Measurements from ENCODE around the gene RDH13. TPM values are rescaled to one million over a fixed set of nuclear protein-coding genes. Genes with fewer than 3 reads are reported as not detected.

RDH13 gene
- total and polyA plus RNA-seq, 9 donors, result 7.2 to 16.7 (median 12.0) TPM

DNA sequence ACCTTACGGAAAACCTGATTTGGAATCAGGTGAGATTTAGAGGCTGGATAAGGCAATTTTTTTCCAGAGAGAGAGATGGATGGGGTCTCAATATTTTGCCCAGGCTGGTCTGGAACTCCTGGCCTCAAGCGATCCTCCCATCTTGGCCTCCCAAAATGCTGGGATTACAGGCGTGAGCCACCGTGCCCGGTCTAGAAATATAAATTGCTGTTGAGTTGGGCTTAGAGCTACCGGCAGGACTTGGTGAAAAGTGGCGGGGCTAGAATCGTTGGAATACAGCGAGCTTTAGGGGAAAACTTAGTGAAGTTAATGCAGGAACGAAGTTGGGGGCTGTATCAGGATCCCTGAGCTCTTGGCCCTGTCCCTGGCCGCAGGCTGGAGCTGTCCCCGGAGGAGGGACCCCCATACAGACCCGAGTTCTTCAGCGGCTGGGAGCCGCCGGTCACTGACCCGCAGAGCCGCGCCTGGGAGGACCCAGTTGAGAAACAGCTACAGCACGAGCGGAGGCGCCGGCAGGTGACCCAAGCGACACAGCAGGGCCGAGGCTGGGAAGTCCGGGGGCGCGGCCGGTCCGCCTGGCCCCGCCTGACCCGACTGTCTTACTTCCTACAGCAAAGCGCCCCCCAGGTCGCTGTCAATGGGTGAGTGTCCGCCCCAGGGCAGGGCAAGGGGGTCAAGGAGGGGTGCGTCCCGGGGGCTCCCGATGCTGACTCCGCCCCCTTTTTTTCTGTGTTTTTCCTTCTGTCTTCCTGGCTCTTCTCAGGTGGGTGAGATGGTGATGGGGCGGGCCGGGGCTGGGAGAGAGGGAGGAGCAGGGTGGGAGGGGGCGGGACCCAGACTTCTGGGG, 20.3 kb upstream of the RDH13 start:
- Histone ChIP-seq H3K27ac (ENCODE audit: low read length) (no peak overlapping the region), H3K27me3 (ENCODE audit: control insufficient read depth, insufficient read depth, low read length) (peaks cover 94% of the 10 kb centered on the region), H3K4me1 (ENCODE audit: control insufficient read depth, insufficient read depth, low read length) (peaks cover 60% of the 10 kb centered on the region), H3K36me3 (ENCODE audit: control insufficient read depth, insufficient read depth, low read length) (no peaks in the 10 kb centered on the region), H3K9me3 (replicated peaks; ENCODE audit: control insufficient read depth, low read depth, low read length) (peaks cover 2% of the 10 kb centered on the region), H3K4me3 (ENCODE audit: low read length) (no peak overlapping the region)
- 17% methylated on average over 39 of the region's 42 CpGs for WGBS (ENCODE audit: insufficient coverage)
- DNase-seq, result no peak

DNA sequence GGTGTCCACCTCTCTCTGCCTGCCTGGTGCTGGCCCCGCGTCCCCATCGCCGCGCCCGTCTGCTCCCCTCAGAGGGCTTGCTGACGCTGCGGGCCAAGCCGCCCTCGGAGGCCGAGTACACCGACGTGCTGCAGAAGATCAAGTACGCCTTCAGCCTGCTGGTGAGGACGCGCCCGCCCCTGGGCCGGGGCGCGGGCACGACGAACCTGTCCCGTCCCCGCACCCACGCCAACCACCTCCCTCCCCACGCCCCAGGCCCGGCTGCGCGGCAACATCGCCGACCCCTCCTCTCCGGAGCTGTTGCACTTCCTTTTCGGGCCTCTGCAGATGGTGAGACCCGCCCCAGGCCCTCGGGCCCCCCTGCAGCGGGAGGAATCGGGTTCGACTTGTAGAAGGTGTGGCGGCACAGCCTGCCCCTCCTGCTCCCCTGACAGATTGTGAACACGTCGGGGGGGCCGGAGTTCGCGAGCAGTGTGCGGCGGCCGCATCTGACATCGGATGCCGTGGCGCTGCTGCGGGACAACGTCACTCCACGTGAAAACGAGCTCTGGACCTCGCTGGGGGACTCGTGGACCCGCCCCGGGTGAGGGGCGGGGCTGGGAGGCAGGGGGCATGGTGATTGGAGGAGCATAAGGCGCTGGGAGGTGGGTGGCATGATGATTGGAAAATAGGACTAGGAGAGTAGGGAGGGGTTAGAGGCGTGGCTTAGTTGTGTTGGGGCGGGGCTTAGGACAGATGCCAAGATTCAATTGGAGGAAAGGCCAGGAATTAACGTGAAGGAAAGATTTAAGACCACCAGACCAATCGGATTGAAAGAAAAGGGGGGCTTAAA, 19.3 kb upstream of the RDH13 start:
- peaks cover 88% of the 10 kb centered on the region for H3K27me3 ChIP-seq (ENCODE audit: control insufficient read depth, insufficient read depth, low read length)
- peaks cover 2% of the 10 kb centered on the region for H3K9me3 ChIP-seq (replicated peaks; ENCODE audit: control insufficient read depth, low read depth, low read length)
- peak; percentile 54 for DNase-seq
- peaks cover 50% of the 10 kb centered on the region for H3K4me1 ChIP-seq (ENCODE audit: control insufficient read depth, insufficient read depth, low read length)
- WGBS (ENCODE audit: insufficient coverage), result 2% methylated on average over 62 of the region's 64 CpGs
- H3K36me3 ChIP-seq (ENCODE audit: control insufficient read depth, insufficient read depth, low read length), result no peaks in the 10 kb centered on the region
- H3K27ac ChIP-seq (ENCODE audit: low read length), result no peak overlapping the region
- no peak overlapping the region for H3K4me3 ChIP-seq (ENCODE audit: low read length)

GRCh38 chr19:55081770-55082019, 18.7 kb upstream of the RDH13 start:
- Histone ChIP-seq H3K36me3 (ENCODE audit: control insufficient read depth, insufficient read depth, low read length) (no peaks in the 10 kb centered on the region), H3K4me3 (ENCODE audit: low read length) (peak overlapping the region; percentile 10), H3K27ac (ENCODE audit: low read length) (no peak overlapping the region), H3K4me1 (ENCODE audit: control insufficient read depth, insufficient read depth, low read length) (peaks cover 45% of the 10 kb centered on the region), H3K9me3 (replicated peaks; ENCODE audit: control insufficient read depth, low read depth, low read length) (peaks cover 2% of the 10 kb centered on the region), H3K27me3 (ENCODE audit: control insufficient read depth, insufficient read depth, low read length) (peaks cover 87% of the 10 kb centered on the region)
- DNase-seq, result no peak
- 1% methylated on average over 18 of the region's 22 CpGs for WGBS (ENCODE audit: insufficient coverage)

GRCh38 chr19:55080968-55081769, 18.2 kb upstream of the RDH13 start:
- H3K4me1 ChIP-seq (ENCODE audit: control insufficient read depth, insufficient read depth, low read length), result peaks cover 41% of the 10 kb centered on the region
- H3K4me3 ChIP-seq (ENCODE audit: low read length), result peak overlapping the region; percentile 34
- peak; percentile 64 for DNase-seq
- H3K27ac ChIP-seq (ENCODE audit: low read length), result no peak overlapping the region
- H3K27me3 ChIP-seq (ENCODE audit: control insufficient read depth, insufficient read depth, low read length), result peaks cover 86% of the 10 kb centered on the region
- H3K36me3 ChIP-seq (ENCODE audit: control insufficient read depth, insufficient read depth, low read length), result no peaks in the 10 kb centered on the region
- H3K9me3 ChIP-seq (replicated peaks; ENCODE audit: control insufficient read depth, low read depth, low read length), result peaks cover 2% of the 10 kb centered on the region
- 1% methylated on average over 55 of the region's 60 CpGs for WGBS (ENCODE audit: insufficient coverage)

DNA sequence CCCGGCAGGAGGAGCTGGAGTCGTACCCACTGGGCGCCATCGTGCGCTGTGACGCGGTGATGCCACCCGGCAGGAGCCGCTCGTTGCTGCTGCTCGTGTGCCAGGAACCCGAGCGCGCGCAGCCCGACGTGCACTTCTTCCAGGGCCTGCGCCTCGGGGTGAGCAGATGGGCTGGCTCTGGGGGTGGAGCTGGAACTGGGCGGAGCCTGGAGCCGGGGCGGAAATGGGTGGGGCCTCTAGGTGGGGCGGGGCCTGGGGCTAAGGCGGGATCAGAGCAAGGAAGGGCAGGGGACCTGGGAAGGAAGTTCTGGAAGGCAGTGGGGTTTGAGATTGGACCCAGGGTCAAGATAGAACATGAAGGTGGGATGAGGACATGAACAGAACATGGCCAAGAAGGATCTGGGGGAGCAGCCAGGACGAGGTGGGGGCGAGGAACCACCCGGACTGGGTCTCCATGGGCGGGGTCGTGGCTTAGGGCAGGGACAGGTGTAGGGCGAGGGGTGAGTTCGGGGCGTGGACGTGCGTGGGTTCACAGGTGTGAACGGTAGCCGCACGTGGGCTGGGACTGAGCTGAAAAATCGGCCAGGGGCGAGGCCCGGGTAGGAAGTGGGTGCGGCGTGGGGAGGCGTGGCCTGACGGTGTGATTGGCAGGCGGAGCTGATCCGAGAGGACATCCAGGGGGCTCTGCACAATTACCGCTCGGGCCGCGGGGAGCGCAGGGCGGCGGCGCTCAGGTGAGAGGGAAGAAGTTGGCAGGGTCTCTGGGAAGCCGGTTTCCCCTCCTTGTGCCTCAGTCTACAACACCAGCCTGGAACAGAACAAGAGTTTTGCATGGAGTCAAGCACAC, 17.4 kb upstream of the RDH13 start:
- peaks cover 2% of the 10 kb centered on the region for H3K9me3 ChIP-seq (replicated peaks; ENCODE audit: control insufficient read depth, low read depth, low read length)
- H3K36me3 ChIP-seq (ENCODE audit: control insufficient read depth, insufficient read depth, low read length), result no peaks in the 10 kb centered on the region
- 2% methylated on average over 51 of the region's 55 CpGs for WGBS (ENCODE audit: insufficient coverage)
- H3K27ac ChIP-seq (ENCODE audit: low read length), result no peak overlapping the region
- H3K4me3 ChIP-seq (ENCODE audit: low read length), result peak overlapping the region; percentile 30
- peaks cover 34% of the 10 kb centered on the region for H3K4me1 ChIP-seq (ENCODE audit: control insufficient read depth, insufficient read depth, low read length)
- DNase-seq, result peak; percentile 49
- H3K27me3 ChIP-seq (ENCODE audit: control insufficient read depth, insufficient read depth, low read length), result peaks cover 86% of the 10 kb centered on the region

GRCh38 chr19:55079400-55080038, 16.6 kb upstream of the RDH13 start:
- Histone ChIP-seq H3K4me3 (ENCODE audit: low read length) (no peak overlapping the region), H3K27ac (ENCODE audit: low read length) (no peak overlapping the region), H3K4me1 (ENCODE audit: control insufficient read depth, insufficient read depth, low read length) (peaks cover 34% of the 10 kb centered on the region), H3K36me3 (ENCODE audit: control insufficient read depth, insufficient read depth, low read length) (no peaks in the 10 kb centered on the region), H3K9me3 (replicated peaks; ENCODE audit: control insufficient read depth, low read depth, low read length) (peaks cover 2% of the 10 kb centered on the region), H3K27me3 (ENCODE audit: control insufficient read depth, insufficient read depth, low read length) (peaks cover 77% of the 10 kb centered on the region)
- no peak for DNase-seq
- WGBS (ENCODE audit: insufficient coverage), result 73% methylated on average over 13 of the region's 19 CpGs

GRCh38 chr19:55078996-55079395, 16.0 kb upstream of the RDH13 start:
- no peak for DNase-seq
- Histone ChIP-seq H3K27ac (ENCODE audit: low read length) (no peak overlapping the region), H3K4me1 (ENCODE audit: control insufficient read depth, insufficient read depth, low read length) (peaks cover 34% of the 10 kb centered on the region), H3K9me3 (replicated peaks; ENCODE audit: control insufficient read depth, low read depth, low read length) (peaks cover 2% of the 10 kb centered on the region), H3K4me3 (ENCODE audit: low read length) (no peak overlapping the region), H3K36me3 (ENCODE audit: control insufficient read depth, insufficient read depth, low read length) (no peaks in the 10 kb centered on the region), H3K27me3 (ENCODE audit: control insufficient read depth, insufficient read depth, low read length) (peaks cover 74% of the 10 kb centered on the region)
- 75% methylated on average over 4 of the region's 5 CpGs for WGBS (ENCODE audit: insufficient coverage)

DNA sequence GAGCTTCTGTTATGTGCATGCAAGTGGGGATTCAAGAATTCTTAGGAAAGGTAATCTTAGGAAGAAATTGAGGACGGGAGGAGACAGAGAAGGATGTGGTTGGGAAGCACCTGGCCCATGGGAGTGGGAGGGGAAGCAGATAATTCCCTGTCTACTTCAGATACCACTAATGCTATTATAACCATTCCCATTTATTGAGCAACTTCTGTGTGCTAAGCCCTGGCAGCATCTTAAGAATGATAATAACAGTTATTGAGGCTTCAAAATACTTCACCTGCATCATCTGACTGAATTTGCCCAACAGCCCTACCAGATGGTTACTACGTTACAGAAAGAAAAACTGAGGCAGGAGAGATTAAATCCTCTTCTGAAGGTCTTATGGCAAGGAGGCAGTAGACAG, 14.2 kb upstream of the RDH13 start:
- H3K9me3 ChIP-seq (replicated peaks; ENCODE audit: control insufficient read depth, low read depth, low read length), result no peaks in the 10 kb centered on the region
- 60% methylated on average over 1 of the region's 2 CpGs for WGBS (ENCODE audit: insufficient coverage)
- peaks cover 55% of the 10 kb centered on the region for H3K27me3 ChIP-seq (ENCODE audit: control insufficient read depth, insufficient read depth, low read length)
- peaks cover 24% of the 10 kb centered on the region for H3K4me1 ChIP-seq (ENCODE audit: control insufficient read depth, insufficient read depth, low read length)
- H3K27ac ChIP-seq (ENCODE audit: low read length), result no peak overlapping the region
- H3K4me3 ChIP-seq (ENCODE audit: low read length), result no peak overlapping the region
- DNase-seq, result no peak
- no peaks in the 10 kb centered on the region for H3K36me3 ChIP-seq (ENCODE audit: control insufficient read depth, insufficient read depth, low read length)

GRCh38 chr19:55076321-55076720, 13.4 kb upstream of the RDH13 start:
- H3K27me3 ChIP-seq (ENCODE audit: control insufficient read depth, insufficient read depth, low read length), result peaks cover 50% of the 10 kb centered on the region
- WGBS (ENCODE audit: insufficient coverage), result 62% methylated on average over 11 of the region's 12 CpGs
- peaks cover 23% of the 10 kb centered on the region for H3K4me1 ChIP-seq (ENCODE audit: control insufficient read depth, insufficient read depth, low read length)
- no peaks in the 10 kb centered on the region for H3K36me3 ChIP-seq (ENCODE audit: control insufficient read depth, insufficient read depth, low read length)
- no peak overlapping the region for H3K27ac ChIP-seq (ENCODE audit: low read length)
- H3K4me3 ChIP-seq (ENCODE audit: low read length), result no peak overlapping the region
- no peaks in the 10 kb centered on the region for H3K9me3 ChIP-seq (replicated peaks; ENCODE audit: control insufficient read depth, low read depth, low read length)
- DNase-seq, result no peak
